H1 (cell line): ENCODE results near the gene IQCK. TPM values are rescaled to one million over a fixed set of nuclear protein-coding genes. Genes with fewer than 3 reads are reported as not detected.

Source experiments
- CTCF ChIA-PET: fragments of 300-600 bp; sonication (Branson Sonifier 250); formaldehyde crosslinking; loops from one replicate; lab custom pipeline; 2021; ENCODE audit not compliant: partially characterized antibody; lab: Charles Lee
- POLR2A ChIA-PET: fragments of 300-600 bp; sonication (Branson Sonifier 250); formaldehyde crosslinking; loops from one replicate; lab custom pipeline; 2021; ENCODE audit warnings: inconsistent platforms; ENCODE audit not compliant: partially characterized antibody; lab: Charles Lee
- DNase-seq, 2 experiments: peaks; one replicate each; pipeline versions ENCODE4 v3.0.0 to v3.0.0-alpha.2; 2010 to 2022; ENCODE audit warnings: low spot score in 2 of 2, low read depth in 1 of 2, mixed read lengths in 1 of 2
- FAIRE-seq: peaks from 2 replicates; lab custom pipeline; 2011; peaks lifted over from hg19 to GRCh38; lab: Jason Lieb, UNC
- H2AFZ ChIP-seq: 2 replicates; pipeline ENCODE4 v1.8.1; 2012; ENCODE audit warnings: low read length, inconsistent platforms
- H2AK5ac ChIP-seq: 2 replicates; pipeline ENCODE4 v1.6.1; 2013; ENCODE audit warnings: low read depth, low read length
- H2BK120ac ChIP-seq: replicated peaks from 2 replicates; pipeline ENCODE3; 2013; ENCODE audit warnings: low read depth, low read length, inconsistent platforms
- H2BK12ac ChIP-seq: 2 replicates; pipeline ENCODE4 v1.6.1; 2013; ENCODE audit warnings: low read depth, low read length
- H2BK15ac ChIP-seq: 2 replicates; pipeline ENCODE4 v1.6.1; 2013; ENCODE audit warnings: low read length
- H2BK20ac ChIP-seq: 2 replicates; pipeline ENCODE4 v1.6.1; 2013; ENCODE audit warnings: low read length
- H2BK5ac ChIP-seq: 2 replicates; pipeline ENCODE4 v1.6.1; 2013; ENCODE audit warnings: low read depth, low read length
- H3K14ac ChIP-seq: 2 replicates; pipeline ENCODE4 v1.6.1; 2013; ENCODE audit warnings: inconsistent platforms; ENCODE audit not compliant: insufficient read length
- H3K18ac ChIP-seq: 2 replicates; pipeline ENCODE4 v1.6.1; 2013; ENCODE audit warnings: low read length; ENCODE audit errors: extremely low read depth
- H3K23ac ChIP-seq: 2 replicates; pipeline ENCODE4 v1.6.1; 2013; ENCODE audit warnings: inconsistent platforms; ENCODE audit not compliant: insufficient read length
- H3K23me2 ChIP-seq: 2 replicates; pipeline ENCODE4 v1.6.1; 2013; ENCODE audit warnings: low read depth, low read length
- H3K27ac ChIP-seq: 2 replicates; pipeline ENCODE4 v1.6.1; 2011; ENCODE audit warnings: low read depth, low read length, inconsistent platforms
- H3K27me3 ChIP-seq, 4 experiments: replicated peaks in 1 of 4; 1 replicate in 1 of 4; 2 replicates in 3 of 4; pipeline versions ENCODE4 v1.6.1 to v1.8.1; 2011 to 2013; ENCODE audit warnings: low read length in 3 of 4, mild to moderate bottlenecking in 3 of 4, inconsistent platforms in 2 of 4, mixed read lengths in 2 of 4, moderate library complexity in 1 of 4; ENCODE audit not compliant: control insufficient read depth in 3 of 4, insufficient read depth in 3 of 4; ENCODE audit errors: extremely low read depth in 1 of 4
- H3K36me3 ChIP-seq, 4 experiments: 2 replicates each; pipeline versions ENCODE4 v1.6.1 to v1.8.1; 2011 to 2013; ENCODE audit warnings: mild to moderate bottlenecking in 4 of 4, low read length in 3 of 4, moderate library complexity in 2 of 4, control low read depth in 1 of 4, inconsistent platforms in 1 of 4; ENCODE audit not compliant: insufficient read depth in 4 of 4, control insufficient read depth in 2 of 4
- H3K4ac ChIP-seq: replicated peaks from 2 replicates; pipeline ENCODE3; 2013; ENCODE audit warnings: low read length, low read depth, mixed read lengths, inconsistent platforms; ENCODE audit not compliant: insufficient read length
- H3K4me1 ChIP-seq, 4 experiments: replicated peaks in 1 of 4; 1 replicate in 1 of 4; 2 replicates in 3 of 4; pipeline versions ENCODE4 v1.6.1 to v1.8.1; 2011 to 2013; ENCODE audit warnings: low read length in 3 of 4, inconsistent platforms in 2 of 4, mixed read lengths in 1 of 4; ENCODE audit not compliant: insufficient read depth in 4 of 4, control insufficient read depth in 3 of 4
- H3K4me2 ChIP-seq, 2 experiments: 2 replicates each; pipeline versions ENCODE4 v1.6.1 to v1.8.1; 2011 to 2013; ENCODE audit warnings: low read depth in 2 of 2, low read length in 2 of 2, control low read depth in 1 of 2, inconsistent platforms in 1 of 2, mild to moderate bottlenecking in 1 of 2; ENCODE audit not compliant: insufficient read depth in 1 of 2
- H3K4me3 ChIP-seq, 4 experiments: fragments of 200-600, 300-600 bp in 1 of 4; sonication (generic), shearing (Covaris generic), sonication (Bioruptor Twin) in 1 of 4; 2 replicates each; pipeline versions ENCODE4 v1.5.1 to v1.8.1; 2011 to 2016; ENCODE audit warnings: low read length in 4 of 4, low read depth in 3 of 4, control low read depth in 2 of 4, inconsistent platforms in 2 of 4, mild to moderate bottlenecking in 2 of 4, mixed read lengths in 1 of 4, moderate library complexity in 1 of 4; ENCODE audit not compliant: insufficient read depth in 2 of 4; ENCODE audit errors: extremely low read depth in 1 of 4
- H3K56ac ChIP-seq: replicated peaks from 2 replicates; pipeline ENCODE3; 2013; ENCODE audit warnings: low read depth, mild to moderate bottlenecking, mixed read lengths, low read length, inconsistent platforms; ENCODE audit not compliant: insufficient read length
- H3K79me1 ChIP-seq: 2 replicates; pipeline ENCODE4 v1.6.1; 2013; ENCODE audit warnings: low read depth, low read length, control low read depth
- H3K79me2 ChIP-seq, 2 experiments: 2 replicates each; pipeline versions ENCODE4 v1.6.1 to v1.8.1; 2012 to 2013; ENCODE audit warnings: low read length in 2 of 2, mild to moderate bottlenecking in 2 of 2, inconsistent platforms in 1 of 2; ENCODE audit not compliant: insufficient read depth in 2 of 2, control insufficient read depth in 1 of 2
- H3K9ac ChIP-seq, 4 experiments: replicated peaks in 1 of 4; 1 replicate in 1 of 4; 2 replicates in 3 of 4; pipeline versions ENCODE4 v1.6.1 to v1.8.1; 2011 to 2013; ENCODE audit warnings: low read depth in 3 of 4, low read length in 3 of 4, control low read depth in 2 of 4, mild to moderate bottlenecking in 2 of 4, moderate library complexity in 2 of 4, inconsistent platforms in 1 of 4; ENCODE audit errors: extremely low read depth in 1 of 4
- H3K9me3 ChIP-seq, 2 experiments: 2 replicates each; pipeline versions ENCODE4 v1.6.1 to v1.8.1; 2012 to 2013; ENCODE audit warnings: mild to moderate bottlenecking in 2 of 2, moderate library complexity in 2 of 2, control low read depth in 1 of 2, inconsistent platforms in 1 of 2, low read depth in 1 of 2, low read length in 1 of 2, mixed read lengths in 1 of 2; ENCODE audit not compliant: insufficient read depth in 2 of 2
- H4K20me1 ChIP-seq, 2 experiments: replicated peaks in 1 of 2; 2 replicates each; pipeline versions ENCODE3 to v1.8.1; 2011 to 2013; ENCODE audit warnings: inconsistent platforms in 2 of 2, low read length in 2 of 2, mild to moderate bottlenecking in 1 of 2; ENCODE audit not compliant: insufficient read depth in 2 of 2, control insufficient read depth in 1 of 2
- H4K5ac ChIP-seq: 2 replicates; pipeline ENCODE4 v1.6.1; 2013; ENCODE audit warnings: low read length, low read depth, mixed read lengths, inconsistent platforms; ENCODE audit not compliant: insufficient read length
- H4K8ac ChIP-seq: 2 replicates; pipeline ENCODE4 v1.8.0; 2013; ENCODE audit warnings: mild to moderate bottlenecking, moderate library complexity, low read length, inconsistent platforms; ENCODE audit not compliant: insufficient read depth; ENCODE audit errors: extremely low read depth
- H4K91ac ChIP-seq: replicated peaks from 2 replicates; pipeline ENCODE3; 2013; ENCODE audit warnings: low read length, mixed read lengths, inconsistent platforms; ENCODE audit not compliant: insufficient read length
- BCL11A ChIP-seq, 2 experiments: IDR thresholded peaks; one replicate each; pipeline ENCODE4 v1.6.1; 2011; ENCODE audit warnings: low read depth in 2 of 2, low read length in 2 of 2, mild to moderate bottlenecking in 2 of 2
- CBX5 ChIP-seq: fragments of 300-800, 300-1000 bp; sonication (generic); IDR thresholded peaks from 2 replicates; pipeline ENCODE4 v1.7.1; 2016; ENCODE audit warnings: antibody characterized with exemption, low read length, low read depth
- EZH2 ChIP-seq: fragments of 200-600 bp; sonication (generic); IDR thresholded peaks from 2 replicates; pipeline ENCODE4 v1.7.1; 2012; ENCODE audit warnings: low read depth, mild to moderate bottlenecking, moderate library complexity, low read length, inconsistent platforms; ENCODE audit not compliant: severe bottlenecking
- KDM4A ChIP-seq: IDR thresholded peaks from one replicate; pipeline ENCODE4 v1.7.1; 2012; ENCODE audit warnings: low read depth, mild to moderate bottlenecking, moderate library complexity, low read length, inconsistent platforms; ENCODE audit not compliant: severe bottlenecking
- RAD21 ChIP-seq, 2 experiments: IDR thresholded peaks in 1 of 2; conservative IDR thresholded peaks in 1 of 2; 2 replicates each; pipeline ENCODE4 v1.6.1; 2011; ENCODE audit warnings: low read depth in 2 of 2, low read length in 2 of 2, improper control_type of control experiment in 1 of 2, inconsistent platforms in 1 of 2, mild to moderate bottlenecking in 1 of 2, moderate library complexity in 1 of 2
- RFX5 ChIP-seq: IDR thresholded peaks from 2 replicates; pipeline ENCODE4 v1.6.1; 2011; ENCODE audit warnings: low read depth, low read length, improper control_type of control experiment, borderline replicate concordance
- RNF2 ChIP-seq: fragments of 200-900, 300-1000 bp; sonication (generic); IDR thresholded peaks from 2 replicates; pipeline ENCODE4 v1.7.1; 2016; ENCODE audit warnings: borderline replicate concordance, low read depth, mild to moderate bottlenecking, antibody characterized with exemption, low read length; ENCODE audit not compliant: poor library complexity, severe bottlenecking; ENCODE audit errors: missing control alignments
- SAP30 ChIP-seq: fragments of 300-600 bp; sonication (generic); IDR thresholded peaks from 2 replicates; pipeline ENCODE4 v1.7.1; 2012; ENCODE audit warnings: low read length, moderate library complexity, mild to moderate bottlenecking, inconsistent platforms; ENCODE audit not compliant: insufficient read depth, insufficient replicate concordance
- SP1 ChIP-seq: IDR thresholded peaks from 2 replicates; pipeline ENCODE4 v1.6.1; 2011; ENCODE audit warnings: low read depth, low read length
- SRF ChIP-seq: IDR thresholded peaks from 2 replicates; pipeline ENCODE4 v1.6.1; 2011; ENCODE audit warnings: mild to moderate bottlenecking, low read depth, low read length, moderate library complexity
- ZNF274 ChIP-seq: IDR thresholded peaks from 2 replicates; pipeline ENCODE4 v1.7.0; 2012; ENCODE audit warnings: low read length, borderline replicate concordance; ENCODE audit errors: extremely low read depth
- WGBS, 2 experiments: shearing (Covaris generic) in 1 of 2; methylation state at CpG; one replicate each; pipeline versions ENCODE4 v1.1.6 to v1.1.7; 2013 to 2015; ENCODE audit warnings: low lambda C conversion rate in 2 of 2, mixed read lengths in 2 of 2, inconsistent platforms in 1 of 2, low coverage in 1 of 2, missing lambda C conversion rate in 1 of 2; ENCODE audit not compliant: insufficient replicate concordance in 2 of 2, insufficient coverage in 1 of 2, insufficient read length in 1 of 2; ENCODE audit errors: extremely low coverage in 1 of 2, missing lambda C conversion rate in 1 of 2; 5-methylcytosine and 5-hydroxymethylcytosine counted together
- polyA plus RNA-seq, 7 experiments: library from polyadenylated mRNA; depleted of rRNA in 3 of 7; stranded (reverse) in 5 of 7; unstranded in 2 of 7; fragments of >200 nt in 5 of 7; fragments of 200-250 nt in 2 of 7; gene quantifications; 1 replicate in 5 of 7; 2 replicates in 1 of 7; 4 replicates in 1 of 7; pipeline versions ENCODE4 v1.2.1 to v1.2.3, GENCODE V29; 2011 to 2013; ENCODE audit warnings: missing spikeins in 2 of 7, mixed read lengths in 2 of 7
- total RNA-seq: library from RNA; stranded (reverse); fragmentation: NEBNext Ultra II Directional; extraction: Animal tissue kit (Norgen Biotek cat#: 25700); gene quantifications from 2 replicates; pipeline ENCODE4 v1.2.1, GENCODE V29; 2021
- TF ChIP-seq, protein P1 (sequence below): IDR thresholded peaks from 2 replicates; pipeline ENCODE4 v1.6.1; 2012; ENCODE audit warnings: inconsistent platforms

The IQCK gene
- total and polyA plus RNA-seq, 2 of the 8 experiments (the other 6 are each of a cell fraction or from before 2014, with no cell fraction given), result 6.2 to 9.3 TPM

DNA sequence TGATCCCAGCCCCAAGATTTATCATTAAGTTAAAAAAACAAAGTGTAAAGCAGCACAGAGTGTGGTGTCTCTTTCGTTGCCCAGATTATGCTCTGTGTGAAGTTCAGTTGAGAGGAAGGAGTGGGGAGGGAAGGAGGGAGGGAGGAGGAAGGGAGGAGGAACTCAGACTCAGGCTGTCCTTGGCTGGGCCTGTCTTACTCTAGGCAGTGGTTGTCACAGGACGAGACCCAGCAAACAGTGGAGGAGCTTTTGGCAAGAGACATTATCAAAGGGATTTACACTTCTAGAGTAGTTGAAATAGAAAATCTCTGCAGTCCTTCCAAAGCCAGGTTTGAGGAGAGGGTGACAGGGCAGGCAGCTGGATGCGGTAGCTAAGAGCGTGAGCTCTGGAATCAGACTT is 27.9 kb upstream of the IQCK start:
- H3K27ac ChIP-seq, result no peak overlapping the region
- no peak overlapping the region for H3K14ac ChIP-seq
- no peak overlapping the region for H3K23ac ChIP-seq
- H2BK120ac ChIP-seq, result no peak overlapping the region
- H3K27me3 ChIP-seq, result no peaks in the 10 kb centered on the region
- H3K23me2 ChIP-seq, result no peaks in the 10 kb centered on the region
- no peaks in the 10 kb centered on the region for H3K79me1 ChIP-seq
- ChIA-PET CTCF (interaction anchor here (0.6 to 1.1 kb wide), 3 partner anchors 9 to 45 kb away, joined by 3 to 4 read pairs (median 4); no protein-coding TSS in a partner anchor), POLR2A (interaction anchor here (1.0 to 1.2 kb wide), 2 partner anchors 10 to 11 kb away, joined by 3 read pairs; no protein-coding TSS in a partner anchor)
- H3K4me1 ChIP-seq, result no peaks in the 10 kb centered on the region
- peaks cover 0 to 2% of the 10 kb centered on the region in 2 experiments; a peak in 1 of 4 replicates for H3K9me3 ChIP-seq
- H2AK5ac ChIP-seq, result no peak overlapping the region
- no peak overlapping the region for H2BK20ac ChIP-seq
- no peak overlapping the region for H2BK15ac ChIP-seq
- H4K5ac ChIP-seq, result no peak overlapping the region
- H3K4me2 ChIP-seq, result no peak overlapping the region
- no peak overlapping the region; the same call in 1 of the 2 replicates for H2BK5ac ChIP-seq
- H3K18ac ChIP-seq, result no peak overlapping the region
- no peak overlapping the region; the same call in 1 of the 2 replicates for H4K8ac ChIP-seq
- peaks cover 2 to 15% (median 5%) of the 10 kb centered on the region in 4 experiments; a peak in 5 of 8 replicates for H3K36me3 ChIP-seq
- no peak overlapping the region for H3K56ac ChIP-seq
- H2BK12ac ChIP-seq, result no peak overlapping the region
- H3K79me2 ChIP-seq, result no peaks in the 10 kb centered on the region; a peak in 1 of 4 replicates
- no peak overlapping the region for H4K91ac ChIP-seq
- H4K20me1 ChIP-seq, result no peaks in the 10 kb centered on the region
- DNase-seq (no peak), FAIRE-seq (no peak)
- no peak overlapping the region for H3K4me3 ChIP-seq
- H3K4ac ChIP-seq, result no peak overlapping the region
- 93% methylated on average over 4 of the region's 4 CpGs; no CpG with 5 or more reads in 1 of the 2 experiments for WGBS, 2 experiments
- no peak overlapping the region for H2AFZ ChIP-seq
- no peak overlapping the region for H3K9ac ChIP-seq
- TF ChIP-seq RAD21 (IDR thresholded peaks at IDR 0.05 in 1 of 2, conservative IDR thresholded peaks at IDR 0.05 in 1 of 2; ENCODE audit: low read depth in 2 of 2, low read length in 2 of 2), result no peak
- no peak for TF ChIP-seq SRF
- TF ChIP-seq SAP30, result no peak
- TF ChIP-seq KDM4A, result no peak
- no peak for TF ChIP-seq RNF2
- TF ChIP-seq SP1, result no peak
- TF ChIP-seq EZH2, result no peak
- TF ChIP-seq RFX5, result no peak
- TF ChIP-seq CBX5, result no peak
- TF ChIP-seq, protein P1, sequence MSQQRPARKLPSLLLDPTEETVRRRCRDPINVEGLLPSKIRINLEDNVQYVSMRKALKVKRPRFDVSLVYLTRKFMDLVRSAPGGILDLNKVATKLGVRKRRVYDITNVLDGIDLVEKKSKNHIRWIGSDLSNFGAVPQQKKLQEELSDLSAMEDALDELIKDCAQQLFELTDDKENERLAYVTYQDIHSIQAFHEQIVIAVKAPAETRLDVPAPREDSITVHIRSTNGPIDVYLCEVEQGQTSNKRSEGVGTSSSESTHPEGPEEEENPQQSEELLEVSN, result no peak
- TF ChIP-seq BCL11A (IDR thresholded peaks at IDR 0.05; ENCODE audit: low read depth in 2 of 2, low read length in 2 of 2), result no peak
- no peak for TF ChIP-seq ZNF274
